H9 (cell line): Measurements from ENCODE around the gene UTF1. TPM values are rescaled to one million over a fixed set of nuclear protein-coding genes. Genes with fewer than 3 reads are reported as not detected.
A peak's percentile ranks its signal among the peaks of the same experiment; 100 is the strongest.

ENCODE experiments used
- DNase-seq: peaks from one replicate; pipeline ENCODE4 v3.0.0-alpha.2; 2017
- H2AFZ ChIP-seq: one replicate; pipeline ENCODE4 v1.6.1; 2013; ENCODE audit warnings: mild to moderate bottlenecking, low read length, control low read depth, moderate library complexity
- H2AK5ac ChIP-seq: 2 replicates; pipeline ENCODE4 v1.6.1; 2013; ENCODE audit warnings: low read length, control low read depth, mixed read lengths; ENCODE audit not compliant: insufficient read length
- H2BK120ac ChIP-seq: one replicate; pipeline ENCODE4 v1.6.1; 2013; ENCODE audit warnings: low read depth, mild to moderate bottlenecking, low read length, control low read depth, inconsistent platforms; ENCODE audit not compliant: poor library complexity, severe bottlenecking
- H2BK12ac ChIP-seq: 2 replicates; pipeline ENCODE4 v1.6.1; 2013; ENCODE audit warnings: low read length, control low read depth, mixed read lengths, low read depth; ENCODE audit not compliant: insufficient read length
- H2BK15ac ChIP-seq: 2 replicates; pipeline ENCODE4 v1.6.1; 2013; ENCODE audit warnings: low read depth, low read length, control low read depth
- H2BK20ac ChIP-seq: one replicate; pipeline ENCODE4 v1.6.1; 2013; ENCODE audit warnings: low read depth, mild to moderate bottlenecking, low read length, control low read depth, inconsistent platforms; ENCODE audit not compliant: poor library complexity, severe bottlenecking
- H2BK5ac ChIP-seq: 2 replicates; pipeline ENCODE4 v1.6.1; 2013; ENCODE audit warnings: low read length, control low read depth, mixed read lengths; ENCODE audit not compliant: insufficient read length
- H3K14ac ChIP-seq: 2 replicates; pipeline ENCODE4 v1.6.1; 2013; ENCODE audit warnings: low read length, control low read depth; ENCODE audit not compliant: insufficient read depth
- H3K18ac ChIP-seq: 2 replicates; pipeline ENCODE4 v1.6.1; 2013; ENCODE audit warnings: low read depth, mild to moderate bottlenecking, mixed read lengths, low read length, control low read depth; ENCODE audit not compliant: insufficient read length
- H3K23ac ChIP-seq: 2 replicates; pipeline ENCODE4 v1.6.1; 2013; ENCODE audit warnings: low read length, control low read depth, mixed read lengths, low read depth; ENCODE audit not compliant: insufficient read length
- H3K23me2 ChIP-seq: 2 replicates; pipeline ENCODE4 v1.6.1; 2013; ENCODE audit warnings: low read depth, mild to moderate bottlenecking, mixed read lengths, low read length, control low read depth; ENCODE audit not compliant: insufficient read length, poor library complexity, severe bottlenecking
- H3K27ac ChIP-seq: 2 replicates; pipeline ENCODE4 v1.5.1; 2013; ENCODE audit warnings: low read length, control low read depth, mixed read lengths, low read depth; ENCODE audit not compliant: insufficient read length
- H3K27me3 ChIP-seq: 2 replicates; pipeline ENCODE4 v1.6.1; 2013; ENCODE audit warnings: low read length, control low read depth, inconsistent platforms; ENCODE audit not compliant: insufficient read depth
- H3K4ac ChIP-seq: 2 replicates; pipeline ENCODE4 v1.6.1; 2013; ENCODE audit warnings: low read depth, mild to moderate bottlenecking, control low read depth, inconsistent platforms, low read length, moderate library complexity
- H3K4me1 ChIP-seq: 2 replicates; pipeline ENCODE4 v1.6.1; 2013; ENCODE audit warnings: low read length, control low read depth, inconsistent platforms; ENCODE audit not compliant: insufficient read depth
- H3K4me2 ChIP-seq: 2 replicates; pipeline ENCODE4 v1.6.1; 2013; ENCODE audit warnings: low read length, control low read depth, mixed read lengths; ENCODE audit not compliant: insufficient read length, insufficient read depth
- H3K56ac ChIP-seq: 2 replicates; pipeline ENCODE4 v1.6.1; 2013; ENCODE audit warnings: low read depth, mild to moderate bottlenecking, mixed read lengths, low read length, control low read depth; ENCODE audit not compliant: insufficient read length
- H3K79me1 ChIP-seq: 2 replicates; pipeline ENCODE4 v1.6.1; 2013; ENCODE audit warnings: low read depth, mild to moderate bottlenecking, moderate library complexity, low read length, control low read depth, inconsistent platforms; ENCODE audit not compliant: insufficient read depth, poor library complexity, severe bottlenecking
- H3K79me2 ChIP-seq: 2 replicates; pipeline ENCODE4 v1.6.1; 2013; ENCODE audit warnings: low read length, control low read depth, inconsistent platforms; ENCODE audit not compliant: insufficient read depth
- H3K9ac ChIP-seq: 2 replicates; pipeline ENCODE4 v1.6.1; 2013; ENCODE audit warnings: low read length, control low read depth, mixed read lengths; ENCODE audit not compliant: insufficient read length; ENCODE audit errors: extremely low read depth
- H3K9me3 ChIP-seq: one replicate; pipeline ENCODE4 v1.6.1; 2013; ENCODE audit warnings: low read depth, low read length, inconsistent platforms; ENCODE audit not compliant: control insufficient read depth
- H3T11ph ChIP-seq: one replicate; pipeline ENCODE4 v1.6.1; 2013; ENCODE audit warnings: mild to moderate bottlenecking, low read length, control low read depth, inconsistent platforms
- H4K20me1 ChIP-seq: one replicate; pipeline ENCODE4 v1.6.1; 2013; ENCODE audit not compliant: control insufficient read depth, insufficient read length, insufficient read depth
- H4K5ac ChIP-seq: 2 replicates; pipeline ENCODE4 v1.6.1; 2013; ENCODE audit warnings: low read depth, mild to moderate bottlenecking, mixed read lengths, low read length, control low read depth; ENCODE audit not compliant: insufficient read length
- H4K8ac ChIP-seq: replicated peaks from 2 replicates; pipeline ENCODE4 v1.6.1; 2013; ENCODE audit warnings: low read length, control low read depth, mixed read lengths, low read depth; ENCODE audit not compliant: insufficient read length
- H4K91ac ChIP-seq: 2 replicates; pipeline ENCODE4 v1.6.1; 2013; ENCODE audit warnings: low read depth, mild to moderate bottlenecking, moderate library complexity, mixed read lengths, low read length, control low read depth; ENCODE audit not compliant: insufficient read length
- H3K27ac Mint-ChIP-seq, 3 experiments: 2 replicates in 2 of 3; 3 replicates in 1 of 3; pipeline ENCODE4 v1.8.0; 2020 to 2021; ENCODE audit warnings: mixed read lengths in 3 of 3, mild to moderate bottlenecking in 1 of 3, moderate library complexity in 1 of 3
- H3K27me3 Mint-ChIP-seq: 2 replicates; pipeline ENCODE4 v1.8.0; 2021; ENCODE audit warnings: low read depth, mild to moderate bottlenecking, moderate library complexity, mixed read lengths
- H3K36me3 Mint-ChIP-seq, 3 experiments: 2 replicates in 2 of 3; 3 replicates in 1 of 3; pipeline ENCODE4 v1.8.0; 2020 to 2021; ENCODE audit warnings: low read depth in 3 of 3, mixed read lengths in 3 of 3; ENCODE audit not compliant: insufficient read depth in 1 of 3
- H3K4me1 Mint-ChIP-seq, 2 experiments: 2 replicates each; pipeline ENCODE4 v1.8.0; 2020; ENCODE audit warnings: mixed read lengths in 2 of 2
- H3K4me3 Mint-ChIP-seq, 2 experiments: 2 replicates in 1 of 2; 3 replicates in 1 of 2; pipeline ENCODE4 v1.8.0; 2020 to 2021; ENCODE audit warnings: mild to moderate bottlenecking in 2 of 2, mixed read lengths in 2 of 2, moderate library complexity in 1 of 2
- H3K9me3 Mint-ChIP-seq, 2 experiments: 2 replicates in 1 of 2; 3 replicates in 1 of 2; pipeline ENCODE4 v1.8.0; 2020; ENCODE audit warnings: mild to moderate bottlenecking in 2 of 2, mixed read lengths in 2 of 2, moderate library complexity in 1 of 2
- CTCF ChIP-seq: fragments of 200-600 bp; sonication (generic); conservative IDR thresholded peaks from 3 replicates; pipeline ENCODE4 v1.8.0; 2021; ENCODE audit warnings: antibody characterized with exemption, mild to moderate bottlenecking
- WGBS: extraction: QIAGEN DNeasy Blood & Tissue Kit; methylation state at CpG from one replicate; pipeline ENCODE4 v1.1.7; 2013; ENCODE audit warnings: missing lambda C conversion rate, low lambda C conversion rate, mixed read lengths; ENCODE audit not compliant: insufficient read length; ENCODE audit errors: extremely low coverage; 5-methylcytosine and 5-hydroxymethylcytosine counted together
- total RNA-seq: library from RNA; stranded (reverse); gene quantifications from 2 replicates; pipeline ENCODE4 v1.2.1, GENCODE V29; 2021

The UTF1 gene
- total RNA-seq, 1 experiment from 2014 or later, result 31.5 TPM

- Histone ChIP-seq H3K9me3 (no peaks in the 10 kb centered on the region), H3K4me2 (no peak overlapping the region), H3K23ac (no peak overlapping the region), H3K9ac (no peak overlapping the region), H2BK20ac (no peak overlapping the region), H2BK12ac (no peak overlapping the region), H3K18ac (no peak overlapping the region), H3K27ac (no peak overlapping the region), H2AK5ac (no peak overlapping the region), H2BK15ac (no peak overlapping the region), H3K14ac (no peak overlapping the region), H4K91ac (no peak overlapping the region), H3K4me1 (no peaks in the 10 kb centered on the region), H3K56ac (no peak overlapping the region), H3T11ph (no peak overlapping the region), H2AFZ (no peak overlapping the region), H3K27me3 (no peaks in the 10 kb centered on the region; the same call in 1 of the 2 replicates), H3K4ac (no peak overlapping the region), H4K8ac (no peak overlapping the region), H3K23me2 (peaks cover 7% of the 10 kb centered on the region), H4K20me1 (peaks cover 3% of the 10 kb centered on the region), H2BK5ac (no peak overlapping the region), H2BK120ac (no peak overlapping the region), H4K5ac (no peak overlapping the region), H3K79me1 (no peaks in the 10 kb centered on the region), H3K79me2 (no peaks in the 10 kb centered on the region)
- TF ChIP-seq CTCF, result no peak
- Mint-ChIP-seq H3K27me3 (peaks cover 15% of the 10 kb centered on the region), H3K36me3 (no peaks in the 10 kb centered on the region), H3K4me3 (peak overlapping the region; percentile 11 to 41; a peak in 3 of 5 replicates), H3K4me1 (peaks cover 11 to 35% of the 10 kb centered on the region in 2 experiments), H3K9me3 (no peaks in the 10 kb centered on the region; a peak in 1 of 5 replicates), H3K27ac (0 out of 7 replicates have a peak overlapping the region, but pooled peaks of 1 of the 3 experiments have one; percentile 33)
- DNase-seq, result no peak
- WGBS, result no CpG with 5 or more reads among the region's 24 CpGs
These were observed 29.0 kb downstream of the UTF1 start for GRCh38 chr10:133258818-133259601.
